H9 (cell line): Measurements from ENCODE around the gene DNAJC22. TPM values are rescaled to one million over a fixed set of nuclear protein-coding genes. Genes with fewer than 3 reads are reported as not detected.

Experiments
- DNase-seq: peaks from one replicate; pipeline ENCODE4 v3.0.0-alpha.2; 2017
- H2AFZ ChIP-seq: one replicate; pipeline ENCODE4 v1.6.1; 2013; ENCODE audit warnings: mild to moderate bottlenecking, low read length, control low read depth, moderate library complexity
- H2AK5ac ChIP-seq: 2 replicates; pipeline ENCODE4 v1.6.1; 2013; ENCODE audit warnings: low read length, control low read depth, mixed read lengths; ENCODE audit not compliant: insufficient read length
- H2BK120ac ChIP-seq: one replicate; pipeline ENCODE4 v1.6.1; 2013; ENCODE audit warnings: low read depth, mild to moderate bottlenecking, low read length, control low read depth, inconsistent platforms; ENCODE audit not compliant: poor library complexity, severe bottlenecking
- H2BK12ac ChIP-seq: 2 replicates; pipeline ENCODE4 v1.6.1; 2013; ENCODE audit warnings: low read length, control low read depth, mixed read lengths, low read depth; ENCODE audit not compliant: insufficient read length
- H2BK15ac ChIP-seq: 2 replicates; pipeline ENCODE4 v1.6.1; 2013; ENCODE audit warnings: low read depth, low read length, control low read depth
- H2BK20ac ChIP-seq: one replicate; pipeline ENCODE4 v1.6.1; 2013; ENCODE audit warnings: low read depth, mild to moderate bottlenecking, low read length, control low read depth, inconsistent platforms; ENCODE audit not compliant: poor library complexity, severe bottlenecking
- H2BK5ac ChIP-seq: 2 replicates; pipeline ENCODE4 v1.6.1; 2013; ENCODE audit warnings: low read length, control low read depth, mixed read lengths; ENCODE audit not compliant: insufficient read length
- H3K14ac ChIP-seq: 2 replicates; pipeline ENCODE4 v1.6.1; 2013; ENCODE audit warnings: low read length, control low read depth; ENCODE audit not compliant: insufficient read depth
- H3K18ac ChIP-seq: 2 replicates; pipeline ENCODE4 v1.6.1; 2013; ENCODE audit warnings: low read depth, mild to moderate bottlenecking, mixed read lengths, low read length, control low read depth; ENCODE audit not compliant: insufficient read length
- H3K23ac ChIP-seq: 2 replicates; pipeline ENCODE4 v1.6.1; 2013; ENCODE audit warnings: low read length, control low read depth, mixed read lengths, low read depth; ENCODE audit not compliant: insufficient read length
- H3K23me2 ChIP-seq: 2 replicates; pipeline ENCODE4 v1.6.1; 2013; ENCODE audit warnings: low read depth, mild to moderate bottlenecking, mixed read lengths, low read length, control low read depth; ENCODE audit not compliant: insufficient read length, poor library complexity, severe bottlenecking
- H3K27ac ChIP-seq: 2 replicates; pipeline ENCODE4 v1.5.1; 2013; ENCODE audit warnings: low read length, control low read depth, mixed read lengths, low read depth; ENCODE audit not compliant: insufficient read length
- H3K27me3 ChIP-seq: 2 replicates; pipeline ENCODE4 v1.6.1; 2013; ENCODE audit warnings: low read length, control low read depth, inconsistent platforms; ENCODE audit not compliant: insufficient read depth
- H3K4ac ChIP-seq: 2 replicates; pipeline ENCODE4 v1.6.1; 2013; ENCODE audit warnings: low read depth, mild to moderate bottlenecking, control low read depth, inconsistent platforms, low read length, moderate library complexity
- H3K4me1 ChIP-seq: 2 replicates; pipeline ENCODE4 v1.6.1; 2013; ENCODE audit warnings: low read length, control low read depth, inconsistent platforms; ENCODE audit not compliant: insufficient read depth
- H3K4me2 ChIP-seq: 2 replicates; pipeline ENCODE4 v1.6.1; 2013; ENCODE audit warnings: low read length, control low read depth, mixed read lengths; ENCODE audit not compliant: insufficient read length, insufficient read depth
- H3K56ac ChIP-seq: 2 replicates; pipeline ENCODE4 v1.6.1; 2013; ENCODE audit warnings: low read depth, mild to moderate bottlenecking, mixed read lengths, low read length, control low read depth; ENCODE audit not compliant: insufficient read length
- H3K79me1 ChIP-seq: 2 replicates; pipeline ENCODE4 v1.6.1; 2013; ENCODE audit warnings: low read depth, mild to moderate bottlenecking, moderate library complexity, low read length, control low read depth, inconsistent platforms; ENCODE audit not compliant: insufficient read depth, poor library complexity, severe bottlenecking
- H3K79me2 ChIP-seq: 2 replicates; pipeline ENCODE4 v1.6.1; 2013; ENCODE audit warnings: low read length, control low read depth, inconsistent platforms; ENCODE audit not compliant: insufficient read depth
- H3K9ac ChIP-seq: 2 replicates; pipeline ENCODE4 v1.6.1; 2013; ENCODE audit warnings: low read length, control low read depth, mixed read lengths; ENCODE audit not compliant: insufficient read length; ENCODE audit errors: extremely low read depth
- H3K9me3 ChIP-seq: one replicate; pipeline ENCODE4 v1.6.1; 2013; ENCODE audit warnings: low read depth, low read length, inconsistent platforms; ENCODE audit not compliant: control insufficient read depth
- H3T11ph ChIP-seq: one replicate; pipeline ENCODE4 v1.6.1; 2013; ENCODE audit warnings: mild to moderate bottlenecking, low read length, control low read depth, inconsistent platforms
- H4K20me1 ChIP-seq: one replicate; pipeline ENCODE4 v1.6.1; 2013; ENCODE audit not compliant: control insufficient read depth, insufficient read length, insufficient read depth
- H4K5ac ChIP-seq: 2 replicates; pipeline ENCODE4 v1.6.1; 2013; ENCODE audit warnings: low read depth, mild to moderate bottlenecking, mixed read lengths, low read length, control low read depth; ENCODE audit not compliant: insufficient read length
- H4K8ac ChIP-seq: replicated peaks from 2 replicates; pipeline ENCODE4 v1.6.1; 2013; ENCODE audit warnings: low read length, control low read depth, mixed read lengths, low read depth; ENCODE audit not compliant: insufficient read length
- H4K91ac ChIP-seq: 2 replicates; pipeline ENCODE4 v1.6.1; 2013; ENCODE audit warnings: low read depth, mild to moderate bottlenecking, moderate library complexity, mixed read lengths, low read length, control low read depth; ENCODE audit not compliant: insufficient read length
- H3K27ac Mint-ChIP-seq, 3 experiments: 2 replicates in 2 of 3; 3 replicates in 1 of 3; pipeline ENCODE4 v1.8.0; 2020 to 2021; ENCODE audit warnings: mixed read lengths in 3 of 3, mild to moderate bottlenecking in 1 of 3, moderate library complexity in 1 of 3
- H3K27me3 Mint-ChIP-seq: 2 replicates; pipeline ENCODE4 v1.8.0; 2021; ENCODE audit warnings: low read depth, mild to moderate bottlenecking, moderate library complexity, mixed read lengths
- H3K36me3 Mint-ChIP-seq, 3 experiments: 2 replicates in 2 of 3; 3 replicates in 1 of 3; pipeline ENCODE4 v1.8.0; 2020 to 2021; ENCODE audit warnings: low read depth in 3 of 3, mixed read lengths in 3 of 3; ENCODE audit not compliant: insufficient read depth in 1 of 3
- H3K4me1 Mint-ChIP-seq, 2 experiments: 2 replicates each; pipeline ENCODE4 v1.8.0; 2020; ENCODE audit warnings: mixed read lengths in 2 of 2
- H3K4me3 Mint-ChIP-seq, 2 experiments: 2 replicates in 1 of 2; 3 replicates in 1 of 2; pipeline ENCODE4 v1.8.0; 2020 to 2021; ENCODE audit warnings: mild to moderate bottlenecking in 2 of 2, mixed read lengths in 2 of 2, moderate library complexity in 1 of 2
- H3K9me3 Mint-ChIP-seq, 2 experiments: 2 replicates in 1 of 2; 3 replicates in 1 of 2; pipeline ENCODE4 v1.8.0; 2020; ENCODE audit warnings: mild to moderate bottlenecking in 2 of 2, mixed read lengths in 2 of 2, moderate library complexity in 1 of 2
- WGBS: extraction: QIAGEN DNeasy Blood & Tissue Kit; methylation state at CpG from one replicate; pipeline ENCODE4 v1.1.7; 2013; ENCODE audit warnings: missing lambda C conversion rate, low lambda C conversion rate, mixed read lengths; ENCODE audit not compliant: insufficient read length; ENCODE audit errors: extremely low coverage; 5-methylcytosine and 5-hydroxymethylcytosine counted together
- total RNA-seq: library from RNA; stranded (reverse); gene quantifications from 2 replicates; pipeline ENCODE4 v1.2.1, GENCODE V29; 2021
- TF ChIP-seq, protein P1 (sequence below): fragments of 200-600 bp; sonication (generic); conservative IDR thresholded peaks from 3 replicates; pipeline ENCODE4 v1.8.0; 2021; ENCODE audit warnings: antibody characterized with exemption, mild to moderate bottlenecking

The DNAJC22 gene
- total RNA-seq, 1 experiment from 2014 or later, result 3.2 TPM

DNA sequence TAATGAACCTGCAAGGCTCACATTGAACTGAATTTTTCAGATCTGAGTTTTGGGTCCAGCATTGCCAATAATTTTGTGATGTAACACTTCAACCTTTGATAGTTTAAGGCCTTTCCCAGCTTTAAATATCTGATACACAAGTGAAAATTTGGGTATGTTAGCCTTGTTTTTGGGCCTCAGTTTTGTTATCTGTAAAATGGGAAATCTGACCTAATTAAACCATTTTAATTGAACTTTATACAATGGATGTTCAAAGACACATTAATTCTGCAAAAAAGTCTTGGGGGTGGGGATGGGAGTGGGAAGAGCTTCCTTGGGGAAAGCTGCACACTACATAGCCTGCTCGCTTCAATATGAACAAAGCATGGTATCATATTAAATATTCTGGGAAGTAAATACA, 15.4 kb downstream of the DNAJC22 start:
- no peaks in the 10 kb centered on the region for H4K20me1 ChIP-seq
- H3K56ac ChIP-seq, result no peak overlapping the region
- WGBS, result no CpG with 5 or more reads among the region's 1 CpG
- H2BK120ac ChIP-seq, result no peak overlapping the region
- Mint-ChIP-seq H3K9me3 (no peaks in the 10 kb centered on the region; a peak in 1 of 5 replicates), H3K4me3 (no peak overlapping the region), H3K27ac (no peak overlapping the region), H3K36me3 (no peaks in the 10 kb centered on the region), H3K4me1 (peaks cover 2% of the 10 kb centered on the region in 2 experiments), H3K27me3 (peaks cover 21% of the 10 kb centered on the region)
- no peaks in the 10 kb centered on the region for H3K23me2 ChIP-seq
- no peak overlapping the region for H4K5ac ChIP-seq
- H3K4ac ChIP-seq, result no peak overlapping the region
- no peak overlapping the region for H2BK20ac ChIP-seq
- no peak overlapping the region for H3K4me2 ChIP-seq
- H2AK5ac ChIP-seq, result no peak overlapping the region
- no peak overlapping the region for H3T11ph ChIP-seq
- no peak overlapping the region for H2BK15ac ChIP-seq
- H3K9me3 ChIP-seq, result no peaks in the 10 kb centered on the region
- no peak overlapping the region for H2BK5ac ChIP-seq
- H2BK12ac ChIP-seq, result no peak overlapping the region
- no peak for DNase-seq
- no peak overlapping the region for H3K14ac ChIP-seq
- no peaks in the 10 kb centered on the region for H3K4me1 ChIP-seq
- no peak overlapping the region for H3K9ac ChIP-seq
- 0 out of 2 replicates have a peak, but pooled peaks cover 2% of the 10 kb centered on the region for H3K27me3 ChIP-seq
- H3K79me1 ChIP-seq, result no peaks in the 10 kb centered on the region
- no peak overlapping the region for H4K91ac ChIP-seq
- no peaks in the 10 kb centered on the region for H3K79me2 ChIP-seq
- H4K8ac ChIP-seq, result no peak overlapping the region
- no peak overlapping the region for H3K23ac ChIP-seq
- H3K18ac ChIP-seq, result no peak overlapping the region
- H2AFZ ChIP-seq, result no peak overlapping the region
- TF ChIP-seq, protein P1, sequence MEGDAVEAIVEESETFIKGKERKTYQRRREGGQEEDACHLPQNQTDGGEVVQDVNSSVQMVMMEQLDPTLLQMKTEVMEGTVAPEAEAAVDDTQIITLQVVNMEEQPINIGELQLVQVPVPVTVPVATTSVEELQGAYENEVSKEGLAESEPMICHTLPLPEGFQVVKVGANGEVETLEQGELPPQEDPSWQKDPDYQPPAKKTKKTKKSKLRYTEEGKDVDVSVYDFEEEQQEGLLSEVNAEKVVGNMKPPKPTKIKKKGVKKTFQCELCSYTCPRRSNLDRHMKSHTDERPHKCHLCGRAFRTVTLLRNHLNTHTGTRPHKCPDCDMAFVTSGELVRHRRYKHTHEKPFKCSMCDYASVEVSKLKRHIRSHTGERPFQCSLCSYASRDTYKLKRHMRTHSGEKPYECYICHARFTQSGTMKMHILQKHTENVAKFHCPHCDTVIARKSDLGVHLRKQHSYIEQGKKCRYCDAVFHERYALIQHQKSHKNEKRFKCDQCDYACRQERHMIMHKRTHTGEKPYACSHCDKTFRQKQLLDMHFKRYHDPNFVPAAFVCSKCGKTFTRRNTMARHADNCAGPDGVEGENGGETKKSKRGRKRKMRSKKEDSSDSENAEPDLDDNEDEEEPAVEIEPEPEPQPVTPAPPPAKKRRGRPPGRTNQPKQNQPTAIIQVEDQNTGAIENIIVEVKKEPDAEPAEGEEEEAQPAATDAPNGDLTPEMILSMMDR, result no peak
- no peak overlapping the region for H3K27ac ChIP-seq
